Measurements from ENCODE around the gene ADCK2.
"Not testable (repeated sequence)": the region's sequence is repeated elsewhere in the genome, so short reads cannot be mapped to it uniquely, and the experiment has no call there.

ADCK2 gene

DNA sequence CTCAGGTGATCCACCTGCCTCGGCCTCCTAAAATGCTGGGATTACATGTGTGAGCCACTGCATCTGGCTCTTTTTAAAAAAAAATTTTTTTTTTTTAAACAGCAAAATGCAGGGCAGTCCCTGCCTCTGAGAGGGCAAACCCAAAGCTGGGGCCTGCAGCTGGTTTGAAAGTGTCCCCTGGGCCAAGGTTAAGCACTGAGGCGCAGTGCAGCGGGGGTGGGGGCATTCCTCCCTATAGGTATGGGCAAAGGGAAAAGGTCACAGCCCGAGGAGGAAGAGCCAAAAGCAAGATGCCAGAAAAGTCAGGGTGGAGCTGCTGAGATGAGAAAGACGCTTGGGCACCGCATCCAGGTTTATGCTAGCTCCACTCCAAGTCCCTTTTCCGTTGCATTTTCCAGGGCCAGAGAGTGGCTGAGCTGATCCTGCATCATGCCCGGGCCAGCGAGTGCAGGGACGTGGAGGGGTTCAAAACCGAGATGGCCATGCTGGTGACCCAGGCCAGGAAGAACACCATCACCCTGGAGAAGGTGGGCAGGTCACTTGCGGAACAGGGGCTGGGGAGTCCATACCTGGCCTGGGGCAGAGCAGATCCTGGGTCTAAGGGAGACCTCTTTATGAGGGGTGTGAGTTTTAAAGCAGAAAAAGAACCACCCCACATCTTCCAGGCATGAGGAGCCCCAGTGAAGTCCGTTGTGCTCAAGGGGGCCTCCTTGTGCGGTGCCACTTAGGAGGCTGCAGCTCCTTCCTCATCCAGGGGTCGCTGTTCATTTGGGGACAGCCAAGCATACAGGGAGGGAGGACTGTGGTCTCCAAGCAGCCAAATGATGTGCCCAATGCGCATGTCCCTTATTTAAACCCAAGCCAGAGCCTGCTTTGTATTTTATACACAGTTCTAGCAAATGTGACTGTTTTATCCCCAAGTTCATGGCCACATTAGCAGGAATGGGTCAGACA, 16.7 kb downstream of the ADCK2 start:
- Histone ChIP-seq H3K4me2 (ENCODE audit: low read length) (no peak overlapping the region), H3K4me3 (ENCODE audit: low read length) (no peak overlapping the region), H3K36me3 (ENCODE audit: insufficient read depth, low read length) (no peaks in the 10 kb centered on the region), H3K9me3 (replicated peaks; ENCODE audit: low read length) (no peaks in the 10 kb centered on the region), H3K4me1 (ENCODE audit: control insufficient read depth, insufficient read depth, low read length) (no peaks in the 10 kb centered on the region), H3K9ac (ENCODE audit: low read depth, low read length) (no peak overlapping the region), H3K27me3 (ENCODE audit: control insufficient read depth, insufficient read depth, low read length) (no peaks in the 10 kb centered on the region)

DNA sequence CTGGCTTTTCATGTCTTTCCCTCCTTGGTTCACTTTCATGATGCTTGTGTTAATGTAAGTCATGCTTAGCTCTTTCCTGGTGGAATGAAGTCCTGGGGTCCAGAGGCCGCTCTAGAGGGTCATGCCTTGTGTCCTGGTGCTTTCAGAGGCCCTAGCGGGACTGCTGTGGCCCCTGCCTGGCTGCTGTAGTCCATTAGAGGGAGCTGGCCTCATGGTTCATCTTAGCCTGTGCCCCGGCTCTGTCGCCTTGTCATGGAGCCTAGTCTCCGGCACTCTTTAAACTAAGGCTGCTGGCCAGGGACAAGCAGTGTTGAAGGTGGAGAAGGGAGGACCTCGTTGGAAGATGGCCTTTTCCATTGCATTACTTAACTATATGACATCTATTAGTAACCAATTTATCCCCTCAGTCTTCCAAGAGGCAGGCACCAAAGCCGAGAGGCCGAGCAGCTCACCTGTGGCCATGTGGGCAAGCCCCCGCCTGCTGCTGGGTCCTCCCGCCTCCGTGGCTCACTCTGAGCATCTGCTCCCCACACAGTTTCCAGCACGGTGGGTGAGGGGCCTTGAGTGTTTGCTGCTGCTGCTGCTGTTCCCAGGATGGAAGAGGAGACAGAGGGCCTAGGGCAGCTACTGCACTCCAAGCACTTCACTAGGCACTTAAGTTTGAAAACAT, 18.8 kb downstream of the ADCK2 start:
- Histone ChIP-seq H3K9ac (ENCODE audit: low read depth, low read length) (no peak overlapping the region), H3K4me2 (ENCODE audit: low read length) (no peak overlapping the region), H3K4me3 (ENCODE audit: low read length) (no peak overlapping the region), H3K27me3 (ENCODE audit: control insufficient read depth, insufficient read depth, low read length) (no peaks in the 10 kb centered on the region), H3K4me1 (ENCODE audit: control insufficient read depth, insufficient read depth, low read length) (peaks cover 7% of the 10 kb centered on the region), H3K36me3 (ENCODE audit: insufficient read depth, low read length) (no peaks in the 10 kb centered on the region), H3K9me3 (replicated peaks; ENCODE audit: low read length) (no peaks in the 10 kb centered on the region)

DNA sequence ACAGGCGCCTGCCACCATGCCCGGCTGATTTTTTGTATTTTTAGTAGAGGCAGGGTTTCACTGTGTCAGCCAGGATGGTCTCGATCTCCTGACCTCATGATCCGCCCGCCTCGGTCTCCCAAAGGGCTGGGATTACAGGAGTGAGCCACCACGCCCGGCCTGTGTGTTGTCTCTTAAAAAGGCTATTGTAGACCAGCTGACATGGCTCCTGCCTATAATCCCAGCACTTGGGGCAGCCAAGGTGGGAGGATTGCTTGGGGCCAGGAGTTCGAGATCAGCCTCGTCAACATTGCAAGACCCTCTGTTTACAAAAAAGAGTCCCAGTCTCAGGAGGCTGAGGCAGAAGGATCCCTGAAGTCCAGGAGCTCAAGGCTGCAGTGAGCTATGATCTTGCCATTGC, 21.1 kb downstream of the ADCK2 start:
- not testable (repeated sequence) for H3K9ac ChIP-seq (ENCODE audit: low read depth, low read length); H3K4me3 ChIP-seq (ENCODE audit: low read length); H3K27me3 ChIP-seq (ENCODE audit: control insufficient read depth, insufficient read depth, low read length); H3K4me2 ChIP-seq (ENCODE audit: low read length); H3K9me3 ChIP-seq (replicated peaks; ENCODE audit: low read length); H3K36me3 ChIP-seq (ENCODE audit: insufficient read depth, low read length)
- peaks cover 15% of the 10 kb centered on the region for H3K4me1 ChIP-seq (ENCODE audit: control insufficient read depth, insufficient read depth, low read length)

DNA sequence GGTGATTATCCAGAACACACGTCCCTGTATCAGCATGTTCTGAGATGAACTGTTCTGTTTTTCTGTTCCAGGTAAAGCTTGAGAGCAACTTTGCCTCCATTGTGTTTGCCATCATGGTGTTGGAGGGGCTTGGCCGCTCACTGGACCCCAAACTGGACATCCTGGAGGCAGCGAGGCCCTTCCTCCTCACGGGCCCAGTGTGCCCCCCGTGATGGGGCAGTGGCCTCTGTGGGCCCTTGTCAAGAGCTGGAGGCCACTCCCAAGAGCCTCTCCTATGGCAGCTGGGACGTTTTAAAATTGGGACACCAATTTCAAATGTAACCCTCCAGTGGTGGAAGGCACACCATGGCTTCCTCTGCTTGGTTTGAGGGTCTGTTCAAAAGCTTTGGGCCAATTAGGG, 21.8 kb downstream of the ADCK2 start:
- H3K27me3 ChIP-seq (ENCODE audit: control insufficient read depth, insufficient read depth, low read length), result no peaks in the 10 kb centered on the region
- no peak overlapping the region for H3K4me3 ChIP-seq (ENCODE audit: low read length)
- H3K9ac ChIP-seq (ENCODE audit: low read depth, low read length), result no peak overlapping the region
- no peaks in the 10 kb centered on the region for H3K36me3 ChIP-seq (ENCODE audit: insufficient read depth, low read length)
- H3K4me2 ChIP-seq (ENCODE audit: low read length), result no peak overlapping the region
- H3K9me3 ChIP-seq (replicated peaks; ENCODE audit: low read length), result no peaks in the 10 kb centered on the region
- H3K4me1 ChIP-seq (ENCODE audit: control insufficient read depth, insufficient read depth, low read length), result peaks cover 15% of the 10 kb centered on the region

GRCh38 chr7:140695381-140695780, 22.6 kb downstream of the ADCK2 start:
- Histone ChIP-seq H3K36me3 (ENCODE audit: insufficient read depth, low read length) (no peaks in the 10 kb centered on the region), H3K4me3 (ENCODE audit: low read length) (no peak overlapping the region), H3K4me2 (ENCODE audit: low read length) (no peak overlapping the region), H3K4me1 (ENCODE audit: control insufficient read depth, insufficient read depth, low read length) (peaks cover 15% of the 10 kb centered on the region), H3K9ac (ENCODE audit: low read depth, low read length) (no peak overlapping the region), H3K27me3 (ENCODE audit: control insufficient read depth, insufficient read depth, low read length) (no peaks in the 10 kb centered on the region), H3K9me3 (replicated peaks; ENCODE audit: low read length) (no peaks in the 10 kb centered on the region)

- peak overlapping the region; percentile 83 for H3K4me2 ChIP-seq (ENCODE audit: low read length)
- peak overlapping the region; percentile 95 for H3K9ac ChIP-seq (ENCODE audit: low read depth, low read length)
Measured at GRCh38 chr7:140696024-140696679, 23.4 kb downstream of the ADCK2 start.

GRCh38 chr7:140696680-140697446, 24.1 kb downstream of the ADCK2 start, which contains the start of gene NDUFB2:
TSS of gene NDUFB2 (plus strand) at chr7:140696708. CDS start at chr7:140696745, 37 bp downstream.
- Histone ChIP-seq H3K9ac (ENCODE audit: low read depth, low read length) (peak within 1 kb of the TSS; percentile 95), H3K27me3 (ENCODE audit: control insufficient read depth, insufficient read depth, low read length) (no peaks in the 10 kb centered on the region), H3K4me1 (ENCODE audit: control insufficient read depth, insufficient read depth, low read length) (peaks cover 15% of the 10 kb centered on the region), H3K4me2 (ENCODE audit: low read length) (peak within 1 kb of the TSS; percentile 83), H3K9me3 (replicated peaks; ENCODE audit: low read length) (no peaks in the 10 kb centered on the region), H3K4me3 (ENCODE audit: low read length) (peak within 1 kb of the TSS; percentile 87), H3K36me3 (ENCODE audit: insufficient read depth, low read length) (no peaks in the 10 kb centered on the region)

More at GRCh38 chr7:140696024-140696679, 23.4 kb downstream of the ADCK2 start:
- H3K36me3 ChIP-seq (ENCODE audit: insufficient read depth, low read length), result no peaks in the 10 kb centered on the region
- no peaks in the 10 kb centered on the region for H3K27me3 ChIP-seq (ENCODE audit: control insufficient read depth, insufficient read depth, low read length)
- H3K4me3 ChIP-seq (ENCODE audit: low read length), result peak overlapping the region; percentile 87
- peaks cover 15% of the 10 kb centered on the region for H3K4me1 ChIP-seq (ENCODE audit: control insufficient read depth, insufficient read depth, low read length)
- H3K9me3 ChIP-seq (replicated peaks; ENCODE audit: low read length), result no peaks in the 10 kb centered on the region

DNA sequence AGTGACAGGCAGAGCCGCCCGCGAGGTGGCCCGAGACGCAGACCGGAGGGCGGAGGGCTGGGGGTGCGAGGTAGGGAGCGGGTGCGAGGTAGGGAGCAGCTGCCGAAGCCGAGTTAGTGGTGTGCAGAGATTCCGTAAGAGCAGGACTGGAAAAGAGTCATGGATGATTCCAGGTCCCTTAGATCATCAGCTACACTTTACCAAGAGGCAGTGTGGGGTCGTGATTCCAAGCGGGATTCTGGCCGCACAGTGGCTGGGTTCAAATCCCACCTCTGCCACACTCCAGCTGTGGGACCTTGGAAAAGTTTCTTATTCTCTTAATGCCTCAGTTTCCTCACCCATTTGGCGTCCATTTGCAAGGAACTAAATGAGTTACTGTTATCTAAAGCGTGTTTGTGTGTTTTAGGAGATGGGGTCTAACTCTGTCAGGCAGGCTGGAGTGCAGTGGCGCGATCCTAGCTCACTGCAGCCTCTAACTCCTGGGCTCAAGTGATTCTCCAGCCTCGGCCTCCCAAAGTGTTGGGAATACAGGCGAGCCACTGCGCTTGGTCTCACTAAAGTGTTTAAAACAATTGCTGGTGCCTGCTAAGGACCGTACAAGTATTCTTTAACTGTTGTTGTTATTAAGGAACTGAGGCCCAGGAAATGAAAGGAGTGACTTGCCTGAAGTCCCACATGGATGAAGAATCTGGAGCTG, 24.9 kb downstream of the ADCK2 start:
- peak overlapping the region; percentile 87 for H3K4me3 ChIP-seq (ENCODE audit: low read length)
- peaks cover 15% of the 10 kb centered on the region for H3K4me1 ChIP-seq (ENCODE audit: control insufficient read depth, insufficient read depth, low read length)
- no peaks in the 10 kb centered on the region for H3K36me3 ChIP-seq (ENCODE audit: insufficient read depth, low read length)
- H3K9ac ChIP-seq (ENCODE audit: low read depth, low read length), result peak overlapping the region; percentile 95
- H3K27me3 ChIP-seq (ENCODE audit: control insufficient read depth, insufficient read depth, low read length), result no peaks in the 10 kb centered on the region
- H3K4me2 ChIP-seq (ENCODE audit: low read length), result peak overlapping the region; percentile 83
- H3K9me3 ChIP-seq (replicated peaks; ENCODE audit: low read length), result no peaks in the 10 kb centered on the region

DNA sequence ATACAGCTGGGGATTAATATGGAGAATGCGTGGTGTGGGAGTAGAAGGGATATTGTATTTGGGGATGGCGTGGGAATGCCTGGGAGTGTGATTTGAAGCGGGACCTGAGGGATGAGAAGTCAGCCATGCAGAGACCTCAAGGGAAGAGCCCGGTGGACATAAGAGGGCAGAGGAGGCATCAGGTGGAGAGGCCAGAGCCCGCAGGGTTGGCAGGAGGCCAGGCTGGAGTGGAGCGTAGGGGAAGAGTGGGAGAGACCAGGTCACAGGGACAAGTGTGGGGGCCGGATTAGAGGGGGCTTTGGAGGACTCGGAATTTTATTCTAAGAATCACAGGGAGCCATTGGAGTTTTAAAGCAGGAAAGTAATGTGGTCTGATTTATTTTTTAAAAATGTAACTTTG, 25.7 kb downstream of the ADCK2 start:
- Histone ChIP-seq H3K9ac (ENCODE audit: low read depth, low read length) (no peak overlapping the region), H3K4me2 (ENCODE audit: low read length) (peak overlapping the region; percentile 83), H3K4me3 (ENCODE audit: low read length) (peak overlapping the region; percentile 87), H3K36me3 (ENCODE audit: insufficient read depth, low read length) (no peaks in the 10 kb centered on the region), H3K9me3 (replicated peaks; ENCODE audit: low read length) (no peaks in the 10 kb centered on the region), H3K4me1 (ENCODE audit: control insufficient read depth, insufficient read depth, low read length) (peaks cover 15% of the 10 kb centered on the region), H3K27me3 (ENCODE audit: control insufficient read depth, insufficient read depth, low read length) (no peaks in the 10 kb centered on the region)

- Histone ChIP-seq H3K4me3 (ENCODE audit: low read length) (no peak overlapping the region), H3K9ac (ENCODE audit: low read depth, low read length) (no peak overlapping the region), H3K4me1 (ENCODE audit: control insufficient read depth, insufficient read depth, low read length) (peaks cover 8% of the 10 kb centered on the region), H3K9me3 (replicated peaks; ENCODE audit: low read length) (no peaks in the 10 kb centered on the region), H3K27me3 (ENCODE audit: control insufficient read depth, insufficient read depth, low read length) (no peaks in the 10 kb centered on the region), H3K36me3 (ENCODE audit: insufficient read depth, low read length) (peaks cover 17% of the 10 kb centered on the region), H3K4me2 (ENCODE audit: low read length) (no peak overlapping the region)
Measured at GRCh38 chr7:140702774-140703173, 30.0 kb downstream of the ADCK2 start.

All from skeletal muscle satellite cell (primary cell).